H1 (cell line): ENCODE measurements around the gene UAP1. TPM values are rescaled to one million over a fixed set of nuclear protein-coding genes. Genes with fewer than 3 reads are reported as not detected.

Source experiments
- ATF2 ChIP-seq: IDR thresholded peaks from 2 replicates; pipeline ENCODE4 v1.6.1; 2012; ENCODE audit warnings: low read length, inconsistent platforms
- polyA plus RNA-seq, 7 experiments: library from polyadenylated mRNA; depleted of rRNA in 3 of 7; stranded (reverse) in 5 of 7; unstranded in 2 of 7; fragments of >200 nt in 5 of 7; fragments of 200-250 nt in 2 of 7; gene quantifications; 1 replicate in 5 of 7; 2 replicates in 1 of 7; 4 replicates in 1 of 7; pipeline versions ENCODE4 v1.2.1 to v1.2.3, GENCODE V29; 2011 to 2013; ENCODE audit warnings: missing spikeins in 2 of 7, mixed read lengths in 2 of 7
- total RNA-seq: library from RNA; stranded (reverse); fragmentation: NEBNext Ultra II Directional; extraction: Animal tissue kit (Norgen Biotek cat#: 25700); gene quantifications from 2 replicates; pipeline ENCODE4 v1.2.1, GENCODE V29; 2021

Gene UAP1
- total and polyA plus RNA-seq, 2 of the 8 experiments (the other 6 are each of a cell fraction or from before 2014, with no cell fraction given): 9.4 to 32.9 TPM

- no peak for TF ChIP-seq ATF2
- TF ChIP-seq, all 59 proteins: peak for 0
These were observed 5.3 kb downstream of the UAP1 start (continued) for GRCh38 chr1:162566870-162567269.
